Measurements from ENCODE around the gene FAM131C.

Gene FAM131C

DNA sequence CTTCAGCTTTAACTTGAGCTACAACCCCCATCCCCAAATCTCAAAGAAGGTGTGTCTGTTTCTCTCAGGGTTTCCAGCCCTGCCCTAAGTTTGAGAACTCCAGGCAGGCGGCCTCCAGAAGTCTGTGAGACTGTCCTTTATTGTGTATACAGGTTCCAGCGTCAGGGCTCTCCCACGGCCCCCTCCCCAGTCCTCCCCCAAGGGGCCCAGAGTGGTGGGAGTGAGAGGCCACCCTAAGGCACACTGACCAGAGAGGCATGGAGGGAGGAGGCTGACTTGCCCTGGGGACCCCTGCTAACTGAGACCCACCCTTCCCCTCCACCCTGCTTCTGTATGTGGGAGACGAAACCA is 59.6 kb downstream of the FAM131C start:
- no peak for DNase-seq

DNA sequence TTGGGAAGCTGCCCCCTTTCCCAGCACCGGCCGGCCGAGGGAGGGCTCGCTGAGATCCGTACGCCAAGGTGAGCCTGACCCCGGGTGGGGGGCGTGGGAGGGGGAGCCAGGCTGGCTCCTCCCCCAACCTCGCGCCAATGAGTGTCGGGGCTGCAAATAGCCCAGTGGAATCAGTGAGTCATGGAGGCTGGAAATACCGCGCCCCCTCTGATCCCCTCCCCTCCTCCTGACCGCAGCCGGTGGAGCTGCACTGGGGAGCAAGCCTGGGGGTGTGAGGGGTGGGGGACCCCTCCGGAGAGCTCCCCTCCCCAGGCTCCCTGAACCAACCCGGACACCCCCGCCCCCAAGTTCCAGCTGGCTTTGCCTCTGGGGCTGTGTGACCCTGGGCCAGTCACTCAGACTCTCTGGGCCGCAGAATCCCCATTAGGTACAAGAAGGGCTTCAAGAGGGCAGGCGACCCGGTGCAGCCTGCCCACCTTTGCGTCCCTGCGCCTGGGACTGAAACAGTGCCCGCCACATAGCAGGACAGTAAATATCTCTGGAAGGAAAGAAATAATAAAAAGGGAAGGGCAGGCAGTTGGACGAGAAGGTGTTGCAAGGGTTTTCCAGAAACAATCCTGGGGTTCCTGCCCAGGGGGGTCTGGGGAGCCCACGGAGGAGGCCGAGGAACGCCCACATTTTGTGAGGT is 60.1 kb downstream of the FAM131C start:
- peak; percentile 48 to 49 for DNase-seq

DNA sequence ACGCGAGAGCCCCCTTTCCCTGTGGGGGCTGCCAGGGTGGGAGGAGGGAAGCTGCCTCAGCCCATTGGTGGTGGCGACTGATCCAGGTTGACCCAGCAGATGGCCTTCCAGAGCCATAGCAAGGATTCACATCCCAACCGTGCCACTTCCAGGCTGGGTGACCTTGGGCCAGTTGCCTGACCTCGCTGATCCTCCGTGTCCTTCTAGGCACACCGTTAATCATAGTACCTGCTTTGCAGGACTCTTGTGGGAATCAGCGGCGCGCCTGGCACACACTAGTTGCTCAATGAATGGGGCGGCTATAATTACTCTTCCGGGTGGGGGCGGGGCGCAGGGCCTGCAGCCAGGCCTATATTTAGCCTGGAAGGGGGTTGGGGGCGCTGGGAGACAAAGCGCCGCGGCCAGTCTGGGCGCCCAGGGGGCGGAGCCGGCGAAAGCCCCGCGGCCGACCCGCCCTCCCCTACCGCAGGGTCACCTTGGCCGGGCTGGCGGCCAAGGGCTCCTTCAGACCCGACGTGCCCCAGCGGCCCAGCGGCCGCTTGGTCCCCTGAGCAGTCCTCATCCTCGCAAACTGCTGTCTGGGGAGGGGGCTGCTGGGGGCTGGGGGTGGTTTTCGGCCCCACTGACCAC is 60.7 kb downstream of the FAM131C start:
- peak; percentile 16 to 28 for DNase-seq

DNA sequence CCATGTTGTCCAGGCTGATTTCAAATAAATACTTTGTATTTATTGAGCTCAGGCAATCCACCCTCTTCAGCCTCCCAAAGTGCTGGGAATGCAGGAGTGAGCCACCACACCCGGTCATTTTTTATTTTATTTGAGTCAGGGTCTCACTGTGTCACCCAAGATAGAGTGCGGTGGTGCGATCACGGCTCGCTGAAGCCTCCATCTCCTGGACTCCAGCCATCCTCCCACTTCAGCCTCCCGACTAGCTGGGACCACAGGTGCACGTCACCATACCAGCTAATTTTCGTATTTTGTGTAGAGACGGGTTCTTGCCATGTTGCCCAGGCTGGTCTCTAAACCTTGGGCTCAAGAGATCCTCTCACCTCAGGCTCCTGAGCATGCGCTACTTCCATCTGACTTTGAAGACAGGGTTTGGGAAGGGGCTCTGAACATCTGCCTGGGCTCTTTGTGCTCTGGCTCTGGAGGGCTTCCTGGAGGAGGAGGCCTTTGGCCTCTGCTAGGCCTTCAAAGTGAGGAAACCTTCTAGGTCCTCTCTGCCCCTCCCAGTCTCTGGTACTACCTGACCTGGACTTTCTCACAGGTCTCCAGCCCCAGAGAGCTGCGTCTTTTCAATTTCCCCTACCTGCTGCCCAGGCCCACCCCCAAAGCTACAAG is 61.4 kb downstream of the FAM131C start:
- DNase-seq: no peak

DNA sequence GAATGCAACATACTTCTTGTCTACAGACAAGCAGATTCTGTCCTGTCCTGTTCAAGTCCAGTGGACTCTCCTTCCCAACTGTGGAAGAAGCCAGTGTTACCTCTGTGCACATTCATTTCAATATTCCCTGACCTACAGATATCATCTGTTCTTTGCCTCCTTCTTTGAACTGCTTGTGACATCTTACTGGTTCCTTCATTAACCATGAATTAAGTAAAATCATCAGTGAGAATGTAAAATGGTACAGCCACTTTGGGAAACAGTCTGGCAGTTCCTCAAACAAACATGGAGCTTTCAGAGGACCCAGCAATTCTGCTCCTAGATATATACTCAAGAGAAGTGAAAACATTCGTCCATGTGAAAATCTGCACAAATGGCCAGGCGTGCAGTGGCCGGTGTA is 62.6 kb downstream of the FAM131C start:
- DNase-seq: no peak

GRCh38 chr1:16009678-16010077 is 63.8 kb downstream of the FAM131C start:
- no peak for DNase-seq

- DNase-seq: peak; percentile 68 to 70
These were observed 64.4 kb downstream of the FAM131C start for GRCh38 chr1:16009030-16009460.

Measured in activated CD4-positive, alpha-beta T cell treated with anti-CD3 and anti-CD28 coated beads, Interleukin-2, amount 50 U/mL, for 4 hours (primary cell).